ENCODE measurements around the gene PRKACA. TPM values are rescaled to one million over a fixed set of nuclear protein-coding genes. Genes with fewer than 3 reads are reported as not detected.
A peak's percentile ranks its signal among the peaks of the same experiment; 100 is the strongest.

Gene PRKACA
- total and polyA plus RNA-seq, 2 donors (not counting 3 experiments of a cell fraction or from before 2014, with no cell fraction given) = 44.2 to 97.5 TPM

- BruUV-seq (replicated peaks) = no TSS peak
- ChIA-PET POLR2A (interaction anchor here (1.2 kb wide), 1 partner anchor 9 kb away, joined by 4 read pairs; no protein-coding TSS in a partner anchor), CTCF (interaction anchor here (0.6 to 1.0 kb wide), 6 partner anchors 9 to 46 kb away, joined by 3 to 7 read pairs (median 4); partner anchors contain the start of genes ASF1B, MISP3 and PRKACA)
- no peaks in the 10 kb centered on the region for H4K20me1 ChIP-seq (replicated peaks; ENCODE audit: control insufficient read depth, extremely low read depth, insufficient read depth, low read length)
- H3K27ac ChIP-seq (ENCODE audit: insufficient read depth, low read depth, low read length) = peak within 1 kb of the TSS; percentile 65
- H3K27me3 ChIP-seq (ENCODE audit: control insufficient read depth in 2 of 2, insufficient read depth in 2 of 2, low read length in 2 of 2) = no peaks in the 10 kb centered on the region
- dilution Hi-C loops (cut with MboI; ENCODE audit: extremely low pct_ligation_motif_present, low sequenced_read_pairs) = no loop called here
- H3K9me3 ChIP-seq (replicated peaks; ENCODE audit: control insufficient read depth, insufficient read depth, low read length) = peaks cover 3% of the 10 kb centered on the region
- H3K4me3 ChIP-seq (replicated peaks in 1 of 3; ENCODE audit: insufficient read depth in 1 of 3, low read depth in 1 of 3, low read length in 3 of 3) = peak within 1 kb of the TSS; percentile 52 to 94 (median 86)
- intact Hi-C loops (cut with micrococcal nuclease) = loop anchor here (1.0 to 2.0 kb wide), 2 partner anchors 26 to 46 kb away; partner anchors contain the start of genes ASF1B and PRKACA
- peak within 1 kb of the TSS; percentile 94 for H3K4me2 ChIP-seq (ENCODE audit: insufficient read depth, low read length)
- DNase-seq (ENCODE audit: low read depth, low spot score) (peak; percentile 67), FAIRE-seq (peak; percentile 59)
- peaks cover 9% of the 10 kb centered on the region for H3K4me1 ChIP-seq (ENCODE audit: control insufficient read depth, extremely low read depth, insufficient read depth, low read length)
- H3K79me2 ChIP-seq (ENCODE audit: control insufficient read depth, insufficient read depth, low read length) = no peaks in the 10 kb centered on the region
- H3K9me1 ChIP-seq (replicated peaks; ENCODE audit: control insufficient read depth, extremely low read depth, insufficient read depth, low read length) = no peaks in the 10 kb centered on the region
- peak within 1 kb of the TSS; percentile 78 for H3K9ac ChIP-seq (replicated peaks; ENCODE audit: extremely low read depth, insufficient read depth, low read length)
- no peak for TF ChIP-seq MYC (IDR thresholded peaks at IDR 0.05; ENCODE audit: low read depth, low read length)
- peak; percentile 6 for TF ChIP-seq POLR2AphosphoS5 (IDR thresholded peaks at IDR 0.05; ENCODE audit: insufficient read depth, low read depth, low read length)
- peaks cover 0 to 9% of the 10 kb centered on the region in 2 experiments for H3K36me3 ChIP-seq (ENCODE audit: control insufficient read depth in 2 of 2, extremely low read depth in 1 of 2, insufficient read depth in 2 of 2, low read length in 2 of 2)
- peak within 1 kb of the TSS; percentile 83 for H2AFZ ChIP-seq (ENCODE audit: low read depth, low read length)
These were observed 27.0 kb downstream of the PRKACA start, which contains the start of gene SAMD1 for GRCh38 chr19:14090509-14091080. Gene SAMD1, minus strand, starts transcription at chr19:14090751.

GRCh38 chr19:14089662-14090508, 27.7 kb downstream of the PRKACA start:
- dilution Hi-C loops (cut with MboI; ENCODE audit: extremely low pct_ligation_motif_present, low sequenced_read_pairs) = no loop called here

More at GRCh38 chr19:14089662-14090508, 27.7 kb downstream of the PRKACA start:
- FAIRE-seq (no peak), DNase-seq (ENCODE audit: low read depth, low spot score) (peak; percentile 28)
- H3K9ac ChIP-seq (replicated peaks; ENCODE audit: extremely low read depth, insufficient read depth, low read length) = no peak overlapping the region
- H3K9me3 ChIP-seq (replicated peaks; ENCODE audit: control insufficient read depth, insufficient read depth, low read length) = peaks cover 3% of the 10 kb centered on the region
- no peaks in the 10 kb centered on the region for H3K27me3 ChIP-seq (ENCODE audit: control insufficient read depth in 2 of 2, insufficient read depth in 2 of 2, low read length in 2 of 2)
- POLR2A ChIA-PET = interaction anchor here (1.2 kb wide), 1 partner anchor 8 kb away, joined by 4 read pairs; no protein-coding TSS in a partner anchor
- no TSS peak for BruUV-seq (replicated peaks)
- peaks cover 0 to 9% of the 10 kb centered on the region in 2 experiments for H3K36me3 ChIP-seq (ENCODE audit: control insufficient read depth in 2 of 2, extremely low read depth in 1 of 2, insufficient read depth in 2 of 2, low read length in 2 of 2)
- H3K4me3 ChIP-seq (replicated peaks in 1 of 3; ENCODE audit: insufficient read depth in 1 of 3, low read depth in 1 of 3, low read length in 3 of 3) = peak overlapping the region; percentile 41 to 52 (median 50)
- H3K4me1 ChIP-seq (ENCODE audit: control insufficient read depth, extremely low read depth, insufficient read depth, low read length) = peaks cover 9% of the 10 kb centered on the region
- no peaks in the 10 kb centered on the region for H3K79me2 ChIP-seq (ENCODE audit: control insufficient read depth, insufficient read depth, low read length)
- no peak overlapping the region for H3K27ac ChIP-seq (ENCODE audit: insufficient read depth, low read depth, low read length)
- H3K4me2 ChIP-seq (ENCODE audit: insufficient read depth, low read length) = peak overlapping the region; percentile 37
- H3K9me1 ChIP-seq (replicated peaks; ENCODE audit: control insufficient read depth, extremely low read depth, insufficient read depth, low read length) = no peaks in the 10 kb centered on the region
- no peak for TF ChIP-seq CTCF (IDR thresholded peaks at IDR 0.05; ENCODE audit: extremely low read depth in 1 of 2, insufficient read depth in 1 of 2, low read depth in 1 of 2, low read length in 2 of 2)
- no peak for TF ChIP-seq GATA2 (IDR thresholded peaks at IDR 0.05; ENCODE audit: insufficient read depth, insufficient read length, low read depth, low read length)
- CTCF ChIA-PET = interaction anchor here (0.6 to 1.0 kb wide), 6 partner anchors 8 to 47 kb away, joined by 3 to 7 read pairs (median 4); partner anchors contain the start of genes ASF1B, MISP3 and PRKACA
- H4K20me1 ChIP-seq (replicated peaks; ENCODE audit: control insufficient read depth, extremely low read depth, insufficient read depth, low read length) = no peaks in the 10 kb centered on the region
- H2AFZ ChIP-seq (ENCODE audit: low read depth, low read length) = peak overlapping the region; percentile 65
- intact Hi-C loops (cut with micrococcal nuclease) = loop anchor here (2.0 kb wide), 1 partner anchor 27 kb away; the partner anchor contains the start of gene PRKACA

Measured in endothelial cell of umbilical vein (primary cell).